Stomach smooth muscle (tissue), 2 donors: ENCODE results near the gene SLC44A1.

Experiments used
- H3K27ac ChIP-seq: one replicate; pipeline ENCODE4 v1.7.0; 2013; ENCODE audit warnings: mild to moderate bottlenecking, low read length, inconsistent platforms
- H3K27me3 ChIP-seq, 2 donors: one replicate each; pipeline ENCODE4 v1.7.0; 2013; ENCODE audit warnings: low read length in 2 of 2; ENCODE audit not compliant: insufficient read depth in 2 of 2, control insufficient read depth in 1 of 2
- H3K36me3 ChIP-seq, 2 donors: one replicate each; pipeline ENCODE4 v1.7.0; 2013; ENCODE audit warnings: low read length in 2 of 2; ENCODE audit not compliant: control insufficient read depth in 2 of 2, insufficient read depth in 2 of 2
- H3K4me1 ChIP-seq: one replicate; pipeline ENCODE4 v1.7.0; 2013; ENCODE audit warnings: low read length; ENCODE audit not compliant: control insufficient read depth, insufficient read depth
- H3K4me3 ChIP-seq, 2 donors: one replicate each; pipeline ENCODE4 v1.7.0; 2013; ENCODE audit warnings: low read length in 2 of 2
- H3K9ac ChIP-seq, 2 donors: one replicate each; pipeline ENCODE4 v1.7.0; 2013; ENCODE audit warnings: low read length in 2 of 2, mild to moderate bottlenecking in 1 of 2
- H3K9me3 ChIP-seq, 2 donors: one replicate each; pipeline ENCODE4 v1.7.0; 2013; ENCODE audit warnings: low read length in 2 of 2; ENCODE audit not compliant: control insufficient read depth in 2 of 2
- donor health status: healthy.
- donor health status: Pancreatic carcinoma.

The SLC44A1 gene

DNA sequence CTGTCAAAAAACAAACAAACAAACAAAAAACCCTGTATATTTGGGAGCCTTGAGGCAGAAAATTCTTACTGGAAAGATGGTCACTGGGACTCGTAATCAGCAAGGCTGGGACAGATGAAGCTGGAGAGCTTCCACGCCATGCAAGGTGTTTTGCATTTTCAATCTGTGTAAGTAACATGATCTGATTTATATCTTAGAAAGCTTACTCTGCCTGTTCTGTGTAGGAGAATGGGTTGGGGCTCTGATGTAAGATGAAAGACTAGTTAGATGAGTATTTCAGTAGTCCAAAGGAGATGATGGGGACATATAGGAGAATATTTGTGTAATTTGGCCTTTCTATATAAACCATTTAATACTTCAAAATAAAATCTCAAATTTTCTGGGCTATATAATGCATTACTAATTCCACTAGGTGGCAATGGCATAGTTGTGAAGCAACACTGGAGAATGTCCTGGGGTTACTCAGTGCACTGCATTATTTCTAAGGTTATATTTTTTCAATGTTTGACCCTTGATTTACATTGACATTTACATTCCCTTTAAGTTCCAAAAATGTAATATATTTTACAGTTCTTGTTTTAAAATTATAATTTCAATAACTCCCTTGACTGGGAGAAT is 181.5 kb downstream of the SLC44A1 start:
- Histone ChIP-seq H3K4me3 (no peak overlapping the region), H3K36me3 (no peaks in the 10 kb centered on the region), H3K9me3 (no peaks in the 10 kb centered on the region), H3K4me1 (no peaks in the 10 kb centered on the region), H3K27ac (no peak overlapping the region), H3K27me3 (no peaks in the 10 kb centered on the region), H3K9ac (no peak overlapping the region)

DNA sequence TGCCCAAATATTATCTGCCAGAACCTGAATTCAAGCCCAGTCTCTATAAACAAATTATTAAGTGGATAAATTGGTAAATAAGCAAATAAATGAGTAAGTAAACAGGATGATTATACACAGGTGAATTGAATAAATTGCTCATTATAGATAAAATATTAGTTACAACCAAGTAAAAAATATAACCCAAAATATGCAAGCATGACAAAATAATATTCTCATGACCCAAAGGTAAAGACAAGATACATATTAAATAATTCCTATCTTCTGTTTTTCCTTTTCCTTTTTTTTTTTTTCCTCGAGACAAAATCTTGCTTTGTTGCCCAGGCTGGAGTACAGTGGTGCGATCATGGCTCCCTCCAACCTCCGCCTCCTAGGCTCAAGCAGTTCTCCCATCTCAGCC is 182.2 kb downstream of the SLC44A1 start:
- Histone ChIP-seq H3K27me3 (no peaks in the 10 kb centered on the region), H3K4me3 (no peak overlapping the region), H3K36me3 (no peaks in the 10 kb centered on the region), H3K4me1 (peaks cover 4% of the 10 kb centered on the region), H3K9me3 (no peaks in the 10 kb centered on the region), H3K9ac (no peak overlapping the region), H3K27ac (no peak overlapping the region)

- Histone ChIP-seq H3K4me3 (no peak overlapping the region), H3K9me3 (no peaks in the 10 kb centered on the region), H3K27ac (no peak overlapping the region)
Observed at GRCh38 chr9:105431424-105432246, 187.2 kb downstream of the SLC44A1 start.

DNA sequence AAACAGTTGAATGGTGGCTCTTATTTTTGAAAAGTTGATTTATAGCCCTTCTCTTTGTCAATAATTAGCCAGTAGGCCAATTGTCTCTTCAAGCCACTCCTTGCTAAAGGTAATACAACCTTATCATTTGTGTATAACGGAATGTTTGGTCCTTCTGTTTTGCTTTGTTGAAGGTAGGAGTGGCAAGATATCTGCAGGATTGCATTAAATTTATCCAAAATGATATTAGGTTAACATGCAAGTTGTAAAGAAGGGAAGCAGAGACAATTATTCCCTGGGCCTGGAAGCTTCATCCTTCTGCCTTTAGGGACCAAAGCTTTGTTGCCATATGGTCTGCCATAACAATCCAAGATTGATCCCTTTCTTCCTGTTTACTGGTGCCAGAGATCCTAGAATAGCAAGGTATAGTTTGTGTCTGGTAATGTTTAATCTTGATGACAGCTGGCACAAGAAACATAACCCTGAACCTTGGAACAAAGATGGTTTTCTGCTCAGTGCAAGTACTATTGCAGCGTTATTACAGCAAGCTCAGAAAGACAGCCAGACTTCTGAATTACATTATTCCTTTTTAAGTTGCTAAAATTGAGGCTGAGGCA is 187.9 kb downstream of the SLC44A1 start:
- H3K27me3 ChIP-seq, result no peaks in the 10 kb centered on the region
- no peaks in the 10 kb centered on the region for H3K36me3 ChIP-seq
- no peak overlapping the region for H3K4me3 ChIP-seq
- no peak overlapping the region for H3K27ac ChIP-seq
- no peaks in the 10 kb centered on the region for H3K9me3 ChIP-seq
- no peak overlapping the region for H3K9ac ChIP-seq
- H3K4me1 ChIP-seq, result peaks cover 7% of the 10 kb centered on the region

More at GRCh38 chr9:105431424-105432246, 187.2 kb downstream of the SLC44A1 start:
- no peaks in the 10 kb centered on the region for H3K27me3 ChIP-seq
- H3K4me1 ChIP-seq, result peaks cover 7% of the 10 kb centered on the region
- no peak overlapping the region for H3K9ac ChIP-seq
- no peaks in the 10 kb centered on the region for H3K36me3 ChIP-seq

- Histone ChIP-seq H3K27me3 (no peaks in the 10 kb centered on the region), H3K9ac (no peak overlapping the region), H3K36me3 (no peaks in the 10 kb centered on the region), H3K9me3 (no peaks in the 10 kb centered on the region), H3K4me3 (no peak overlapping the region), H3K4me1 (peaks cover 10% of the 10 kb centered on the region), H3K27ac (no peak overlapping the region)
Observed at GRCh38 chr9:105435453-105435852, 191.0 kb downstream of the SLC44A1 start.

DNA sequence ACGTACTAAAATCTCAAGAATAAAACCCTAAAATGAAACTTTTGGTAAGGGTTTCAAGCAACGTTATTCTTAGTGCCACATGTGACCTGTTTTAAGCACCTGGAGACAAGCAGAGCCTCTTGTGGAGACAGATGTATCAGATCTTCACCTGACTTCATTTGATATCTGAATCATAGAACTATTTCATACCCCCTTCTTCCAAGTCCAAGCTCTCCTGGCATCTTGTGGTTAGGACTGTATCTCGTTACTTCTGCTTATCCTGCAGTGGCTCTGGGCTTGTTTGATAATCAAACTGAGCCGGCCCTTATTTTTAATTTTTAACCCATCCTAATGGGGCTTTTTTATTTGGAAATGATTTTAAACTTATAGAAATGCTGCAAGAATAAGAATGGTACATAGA is 192.3 kb downstream of the SLC44A1 start:
- peaks cover 5% of the 10 kb centered on the region for H3K4me1 ChIP-seq
- no peaks in the 10 kb centered on the region for H3K36me3 ChIP-seq
- no peaks in the 10 kb centered on the region for H3K27me3 ChIP-seq
- no peak overlapping the region for H3K27ac ChIP-seq
- H3K9me3 ChIP-seq, result no peaks in the 10 kb centered on the region
- H3K4me3 ChIP-seq, result no peak overlapping the region
- H3K9ac ChIP-seq, result no peak overlapping the region

DNA sequence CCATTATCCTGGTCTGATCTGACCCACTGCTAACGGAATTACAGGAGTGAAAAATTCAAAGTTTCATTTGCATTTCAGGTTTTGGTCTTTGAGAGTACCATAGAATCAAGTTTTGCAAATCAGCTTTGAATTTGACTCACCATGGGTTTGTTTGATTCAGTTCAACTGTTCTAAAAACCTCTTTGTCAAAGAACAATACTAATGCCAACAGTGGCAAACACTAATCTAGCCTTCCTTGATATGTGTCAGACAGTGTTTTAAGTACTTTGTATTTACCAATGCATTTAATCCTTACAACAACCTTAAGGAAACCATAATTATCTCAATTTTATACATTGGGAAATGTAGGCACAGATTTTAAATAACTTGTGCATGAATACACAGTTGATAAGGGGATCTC is 193.3 kb downstream of the SLC44A1 start:
- Histone ChIP-seq H3K36me3 (no peaks in the 10 kb centered on the region), H3K27me3 (no peaks in the 10 kb centered on the region), H3K4me1 (peaks cover 7% of the 10 kb centered on the region)

DNA sequence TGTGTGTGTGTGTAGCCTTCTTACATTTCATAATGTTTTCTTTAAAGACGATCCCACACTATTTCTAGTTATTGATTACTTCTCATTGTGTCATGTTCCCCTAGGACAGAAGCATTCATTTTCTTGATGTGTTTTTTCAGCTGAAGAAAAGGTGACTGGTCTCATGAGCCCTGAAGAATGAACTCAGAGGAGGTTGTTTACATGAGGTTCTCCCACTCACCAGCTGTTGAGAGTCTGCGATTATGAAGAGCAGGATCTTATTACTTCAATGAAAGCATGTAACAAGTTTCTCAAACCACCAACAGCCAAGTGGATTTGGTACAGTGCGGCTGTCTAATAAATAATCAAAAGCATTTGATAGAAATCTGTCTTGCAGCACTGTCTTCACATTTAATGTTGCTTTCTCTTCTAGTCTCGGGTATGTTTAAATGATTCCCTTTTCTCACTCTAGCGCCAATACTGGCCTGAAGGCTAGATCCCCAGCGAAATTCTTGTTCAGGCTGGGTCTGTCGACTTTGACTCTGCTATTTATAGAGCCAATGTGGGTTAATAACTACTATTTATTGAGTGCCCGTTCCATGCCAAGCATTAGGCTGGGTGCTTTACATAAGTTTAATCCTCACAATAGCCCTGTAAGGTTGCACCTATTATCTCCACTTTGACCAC is 193.8 kb downstream of the SLC44A1 start:
- H3K9me3 ChIP-seq, result no peaks in the 10 kb centered on the region
- peaks cover 7% of the 10 kb centered on the region for H3K4me1 ChIP-seq
- H3K4me3 ChIP-seq, result peak overlapping the region in 1 of 2 donors; percentile 10
- no peaks in the 10 kb centered on the region for H3K27me3 ChIP-seq
- H3K36me3 ChIP-seq, result no peaks in the 10 kb centered on the region
- H3K27ac ChIP-seq, result no peak overlapping the region
- no peak overlapping the region for H3K9ac ChIP-seq

More for the DNA sequence above, 193.3 kb downstream of the SLC44A1 start:
- H3K9me3 ChIP-seq, result no peaks in the 10 kb centered on the region
- no peak overlapping the region for H3K9ac ChIP-seq
- H3K4me3 ChIP-seq, result no peak overlapping the region
- no peak overlapping the region for H3K27ac ChIP-seq

GRCh38 chr9:105439428-105439827 is 195.0 kb downstream of the SLC44A1 start:
- no peak overlapping the region for H3K9ac ChIP-seq
- no peaks in the 10 kb centered on the region for H3K9me3 ChIP-seq
- H3K4me1 ChIP-seq, result peaks cover 7% of the 10 kb centered on the region
- H3K4me3 ChIP-seq, result no peak overlapping the region
- H3K27ac ChIP-seq, result no peak overlapping the region
- H3K27me3 ChIP-seq, result no peaks in the 10 kb centered on the region
- H3K36me3 ChIP-seq, result no peaks in the 10 kb centered on the region

GRCh38 chr9:105441616-105442160 is 197.2 kb downstream of the SLC44A1 start:
- peaks cover 13% of the 10 kb centered on the region for H3K4me1 ChIP-seq
- no peak overlapping the region for H3K9ac ChIP-seq

More at GRCh38 chr9:105441616-105442160, 197.2 kb downstream of the SLC44A1 start:
- Histone ChIP-seq H3K9me3 (no peaks in the 10 kb centered on the region), H3K4me3 (no peak overlapping the region), H3K36me3 (no peaks in the 10 kb centered on the region), H3K27ac (no peak overlapping the region), H3K27me3 (no peaks in the 10 kb centered on the region)
